Nephron progenitor cell (in vitro differentiated cells): ENCODE data around the gene USP48.

ENCODE experiments used
- DNase-seq: peaks from one replicate; pipeline ENCODE4 v3.0.0; 2021
- H3K27ac Mint-ChIP-seq: 2 replicates; pipeline ENCODE4 v1.8.0; 2021; ENCODE audit warnings: mild to moderate bottlenecking, moderate library complexity, mixed read lengths
- H3K27me3 Mint-ChIP-seq: 2 replicates; pipeline ENCODE4 v1.8.0; 2021; ENCODE audit warnings: mild to moderate bottlenecking, low read depth, mixed read lengths; ENCODE audit not compliant: poor library complexity
- H3K36me3 Mint-ChIP-seq: 2 replicates; pipeline ENCODE4 v1.8.0; 2021; ENCODE audit warnings: low read depth, mixed read lengths
- H3K4me1 Mint-ChIP-seq: 2 replicates; pipeline ENCODE4 v1.8.0; 2021; ENCODE audit warnings: mixed read lengths
- H3K4me3 Mint-ChIP-seq: 2 replicates; pipeline ENCODE4 v1.8.0; 2021; ENCODE audit warnings: mild to moderate bottlenecking, moderate library complexity, mixed read lengths
- H3K9me3 Mint-ChIP-seq: 2 replicates; pipeline ENCODE4 v1.8.0; 2021; ENCODE audit warnings: mild to moderate bottlenecking, moderate library complexity, mixed read lengths
- TF ChIP-seq, protein P1 (sequence below): fragments of 200-600 bp; sonication (generic); IDR thresholded peaks from 2 replicates; pipeline ENCODE4 v1.5.0; 2021; ENCODE audit warnings: antibody characterized with exemption

USP48 gene

DNA sequence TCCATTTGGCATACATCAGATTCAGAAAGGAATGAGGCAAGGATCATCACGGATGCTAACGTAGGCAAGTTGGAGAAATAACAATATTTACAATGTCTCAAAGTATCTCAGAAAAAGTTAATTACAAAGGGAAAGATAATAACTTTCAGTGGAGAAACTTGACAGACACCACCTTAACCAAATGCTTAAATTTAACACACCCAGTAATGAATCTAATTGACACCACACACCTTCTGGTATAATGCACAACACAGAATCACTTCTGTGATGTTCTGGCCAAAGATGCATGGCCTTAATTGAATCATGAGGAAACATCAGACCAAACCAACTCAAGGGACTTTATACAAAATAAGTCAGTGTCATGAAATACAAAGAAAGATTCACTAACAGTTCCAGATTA, 23.1 kb downstream of the USP48 start:
- no peaks in the 10 kb centered on the region for H3K9me3 Mint-ChIP-seq
- no peak for DNase-seq
- peaks cover 15% of the 10 kb centered on the region for H3K4me1 Mint-ChIP-seq
- TF ChIP-seq, protein P1, sequence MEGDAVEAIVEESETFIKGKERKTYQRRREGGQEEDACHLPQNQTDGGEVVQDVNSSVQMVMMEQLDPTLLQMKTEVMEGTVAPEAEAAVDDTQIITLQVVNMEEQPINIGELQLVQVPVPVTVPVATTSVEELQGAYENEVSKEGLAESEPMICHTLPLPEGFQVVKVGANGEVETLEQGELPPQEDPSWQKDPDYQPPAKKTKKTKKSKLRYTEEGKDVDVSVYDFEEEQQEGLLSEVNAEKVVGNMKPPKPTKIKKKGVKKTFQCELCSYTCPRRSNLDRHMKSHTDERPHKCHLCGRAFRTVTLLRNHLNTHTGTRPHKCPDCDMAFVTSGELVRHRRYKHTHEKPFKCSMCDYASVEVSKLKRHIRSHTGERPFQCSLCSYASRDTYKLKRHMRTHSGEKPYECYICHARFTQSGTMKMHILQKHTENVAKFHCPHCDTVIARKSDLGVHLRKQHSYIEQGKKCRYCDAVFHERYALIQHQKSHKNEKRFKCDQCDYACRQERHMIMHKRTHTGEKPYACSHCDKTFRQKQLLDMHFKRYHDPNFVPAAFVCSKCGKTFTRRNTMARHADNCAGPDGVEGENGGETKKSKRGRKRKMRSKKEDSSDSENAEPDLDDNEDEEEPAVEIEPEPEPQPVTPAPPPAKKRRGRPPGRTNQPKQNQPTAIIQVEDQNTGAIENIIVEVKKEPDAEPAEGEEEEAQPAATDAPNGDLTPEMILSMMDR, result no peak
- no peak overlapping the region for H3K4me3 Mint-ChIP-seq
- H3K36me3 Mint-ChIP-seq, result peaks cover 13% of the 10 kb centered on the region
- H3K27me3 Mint-ChIP-seq, result no peaks in the 10 kb centered on the region
- peak overlapping the region; percentile 37 for H3K27ac Mint-ChIP-seq

DNA sequence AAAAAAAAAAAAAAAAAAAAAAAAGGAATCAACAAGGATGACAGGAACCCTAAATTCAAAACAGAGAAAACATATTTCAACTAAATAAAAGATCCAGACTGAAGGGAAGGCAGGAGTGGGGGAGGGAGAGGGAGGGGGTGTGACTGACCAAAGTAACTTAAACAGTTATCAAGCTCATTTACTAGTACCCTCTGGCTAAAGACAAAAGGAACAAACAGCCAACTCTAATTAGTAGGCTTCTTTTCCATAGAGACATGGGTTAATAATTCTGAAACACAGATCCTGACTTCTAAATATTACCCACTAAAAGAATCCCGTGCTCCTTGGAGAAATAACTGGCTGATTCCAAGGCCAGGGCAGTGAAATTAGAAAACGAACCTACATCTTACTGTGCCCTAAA, 23.8 kb downstream of the USP48 start:
- no peaks in the 10 kb centered on the region for H3K27me3 Mint-ChIP-seq
- H3K4me3 Mint-ChIP-seq, result no peak overlapping the region
- TF ChIP-seq, protein P1, result no peak
- no peak for DNase-seq
- H3K27ac Mint-ChIP-seq, result no peak overlapping the region
- H3K4me1 Mint-ChIP-seq, result peaks cover 13% of the 10 kb centered on the region
- H3K36me3 Mint-ChIP-seq, result peaks cover 19% of the 10 kb centered on the region
- no peaks in the 10 kb centered on the region for H3K9me3 Mint-ChIP-seq

DNA sequence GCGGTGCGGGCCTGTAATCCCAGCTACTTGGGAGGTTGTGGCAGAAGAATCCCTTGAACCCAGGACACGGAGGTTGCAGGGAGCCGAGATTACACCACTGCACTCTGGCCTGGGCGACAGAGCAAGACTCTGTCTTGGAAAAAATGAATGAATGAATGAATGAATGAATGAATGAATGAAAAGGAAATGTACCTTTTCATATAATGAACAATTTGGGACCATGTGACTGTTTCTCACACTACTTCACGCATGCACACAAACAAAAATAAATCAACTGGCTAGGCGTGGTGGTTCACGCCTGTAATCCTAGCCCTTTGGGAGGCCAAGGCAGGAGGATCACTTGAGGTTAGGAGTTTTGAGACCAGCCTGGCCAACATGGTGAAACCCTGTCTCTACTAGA, 24.3 kb downstream of the USP48 start:
- TF ChIP-seq, protein P1, result no peak
- no peak overlapping the region for H3K27ac Mint-ChIP-seq
- H3K4me3 Mint-ChIP-seq, result no peak overlapping the region
- no peaks in the 10 kb centered on the region for H3K27me3 Mint-ChIP-seq
- no peak for DNase-seq
- peaks cover 22% of the 10 kb centered on the region for H3K36me3 Mint-ChIP-seq
- peaks cover 8% of the 10 kb centered on the region for H3K4me1 Mint-ChIP-seq
- no peaks in the 10 kb centered on the region for H3K9me3 Mint-ChIP-seq

DNA sequence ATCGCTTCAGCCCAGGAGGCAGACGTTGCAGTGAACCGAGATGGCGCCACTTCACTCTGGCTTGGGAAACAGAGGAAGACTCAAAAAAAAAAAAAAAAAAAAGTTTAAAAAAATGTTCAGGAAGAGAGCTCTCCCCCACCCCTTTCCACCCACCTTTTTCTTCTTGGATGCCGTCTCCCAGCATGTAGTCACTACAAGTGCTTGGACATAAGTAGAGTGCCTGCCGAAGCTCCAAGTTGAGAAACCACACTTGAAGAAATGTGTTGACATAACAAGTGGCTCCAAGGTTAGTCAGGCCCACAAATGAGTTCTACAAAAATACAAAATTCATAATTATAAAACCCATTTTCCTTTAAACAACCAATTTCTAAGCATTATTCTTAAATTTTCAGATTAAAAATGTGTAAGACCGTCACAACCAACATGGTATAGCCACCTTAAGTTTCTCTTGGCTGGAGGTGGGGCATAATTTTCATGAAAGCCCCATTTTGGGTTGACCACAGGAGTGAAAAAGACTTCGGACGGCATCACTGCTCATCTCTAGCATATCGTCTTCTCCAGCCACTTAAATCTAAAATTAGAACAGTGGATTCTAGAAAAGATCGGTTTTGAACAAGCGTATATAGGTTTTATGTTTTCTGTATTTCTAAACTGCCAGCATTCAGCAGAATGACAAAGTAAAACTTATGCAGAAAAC, 26.4 kb downstream of the USP48 start:
- Mint-ChIP-seq H3K4me1 (no peaks in the 10 kb centered on the region), H3K27ac (no peak overlapping the region), H3K36me3 (peaks cover 39% of the 10 kb centered on the region), H3K4me3 (no peak overlapping the region), H3K9me3 (no peaks in the 10 kb centered on the region), H3K27me3 (no peaks in the 10 kb centered on the region)
- TF ChIP-seq, protein P1, result no peak
- no peak for DNase-seq

DNA sequence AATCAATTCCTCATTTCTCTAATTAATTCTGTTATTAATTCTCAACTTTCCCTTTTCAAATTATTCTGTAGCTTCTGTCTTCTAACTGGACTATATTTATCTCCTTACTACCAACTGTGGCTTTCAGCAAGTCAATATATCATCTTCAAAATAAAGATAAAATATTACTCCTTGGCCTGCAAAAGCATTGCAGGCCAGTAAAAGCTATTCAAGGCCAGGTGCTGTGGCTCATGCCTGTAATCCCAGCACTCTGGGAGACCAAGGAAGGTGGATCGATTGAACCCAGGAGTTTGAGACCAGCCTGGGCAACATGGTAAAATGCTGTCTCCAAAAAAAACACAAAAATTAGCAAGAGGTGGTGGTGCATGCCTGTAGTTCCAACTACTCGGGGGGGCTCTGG, 27.9 kb downstream of the USP48 start:
- H3K9me3 Mint-ChIP-seq, result no peaks in the 10 kb centered on the region
- no peaks in the 10 kb centered on the region for H3K4me1 Mint-ChIP-seq
- no peaks in the 10 kb centered on the region for H3K27me3 Mint-ChIP-seq
- no peak for DNase-seq
- no peak overlapping the region for H3K4me3 Mint-ChIP-seq
- TF ChIP-seq, protein P1, result no peak
- peaks cover 39% of the 10 kb centered on the region for H3K36me3 Mint-ChIP-seq
- no peak overlapping the region for H3K27ac Mint-ChIP-seq

DNA sequence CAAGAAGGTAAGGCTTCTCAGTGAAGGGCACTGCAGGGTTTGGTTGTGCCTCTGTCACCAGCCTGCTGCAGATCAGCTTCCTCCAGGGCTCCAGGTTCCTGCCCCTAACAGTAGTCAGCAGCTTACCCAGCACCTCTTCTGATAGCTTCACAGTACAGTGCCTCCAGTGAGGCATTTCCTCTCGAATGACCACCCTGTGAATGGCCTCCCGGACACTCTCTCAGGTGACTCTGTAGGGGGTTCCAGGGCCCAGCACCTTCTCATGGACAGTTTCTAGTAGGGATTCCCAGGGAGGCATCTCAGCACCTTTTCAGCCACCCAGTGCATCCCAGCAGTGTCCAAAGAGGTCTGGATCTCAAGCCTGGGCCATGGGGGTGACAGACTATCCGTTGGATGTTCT, 28.4 kb downstream of the USP48 start:
- Mint-ChIP-seq H3K27me3 (no peaks in the 10 kb centered on the region), H3K9me3 (no peaks in the 10 kb centered on the region), H3K4me1 (no peaks in the 10 kb centered on the region), H3K27ac (peak overlapping the region; percentile 54), H3K4me3 (no peak overlapping the region), H3K36me3 (peaks cover 39% of the 10 kb centered on the region)
- TF ChIP-seq, protein P1, result no peak
- no peak for DNase-seq
